H1 (cell line): ENCODE measurements around the gene NCKAP1. TPM values are rescaled to one million over a fixed set of nuclear protein-coding genes. Genes with fewer than 3 reads are reported as not detected.

Source experiments
- CTCF ChIA-PET: fragments of 300-600 bp; sonication (Branson Sonifier 250); formaldehyde crosslinking; loops from one replicate; lab custom pipeline; 2021; ENCODE audit not compliant: partially characterized antibody; lab: Charles Lee
- POLR2A ChIA-PET: fragments of 300-600 bp; sonication (Branson Sonifier 250); formaldehyde crosslinking; loops from one replicate; lab custom pipeline; 2021; ENCODE audit warnings: inconsistent platforms; ENCODE audit not compliant: partially characterized antibody; lab: Charles Lee
- DNase-seq, 2 experiments: peaks; one replicate each; pipeline versions ENCODE4 v3.0.0 to v3.0.0-alpha.2; 2010 to 2022; ENCODE audit warnings: low spot score in 2 of 2, low read depth in 1 of 2, mixed read lengths in 1 of 2
- FAIRE-seq: peaks from 2 replicates; lab custom pipeline; 2011; peaks lifted over from hg19 to GRCh38; lab: Jason Lieb, UNC
- H2AFZ ChIP-seq: 2 replicates; pipeline ENCODE4 v1.8.1; 2012; ENCODE audit warnings: low read length, inconsistent platforms
- H2AK5ac ChIP-seq: 2 replicates; pipeline ENCODE4 v1.6.1; 2013; ENCODE audit warnings: low read depth, low read length
- H2BK120ac ChIP-seq: replicated peaks from 2 replicates; pipeline ENCODE3; 2013; ENCODE audit warnings: low read depth, low read length, inconsistent platforms
- H2BK12ac ChIP-seq: 2 replicates; pipeline ENCODE4 v1.6.1; 2013; ENCODE audit warnings: low read depth, low read length
- H2BK15ac ChIP-seq: 2 replicates; pipeline ENCODE4 v1.6.1; 2013; ENCODE audit warnings: low read length
- H2BK20ac ChIP-seq: 2 replicates; pipeline ENCODE4 v1.6.1; 2013; ENCODE audit warnings: low read length
- H2BK5ac ChIP-seq: 2 replicates; pipeline ENCODE4 v1.6.1; 2013; ENCODE audit warnings: low read depth, low read length
- H3K14ac ChIP-seq: 2 replicates; pipeline ENCODE4 v1.6.1; 2013; ENCODE audit warnings: inconsistent platforms; ENCODE audit not compliant: insufficient read length
- H3K18ac ChIP-seq: 2 replicates; pipeline ENCODE4 v1.6.1; 2013; ENCODE audit warnings: low read length; ENCODE audit errors: extremely low read depth
- H3K23ac ChIP-seq: 2 replicates; pipeline ENCODE4 v1.6.1; 2013; ENCODE audit warnings: inconsistent platforms; ENCODE audit not compliant: insufficient read length
- H3K23me2 ChIP-seq: 2 replicates; pipeline ENCODE4 v1.6.1; 2013; ENCODE audit warnings: low read depth, low read length
- H3K27ac ChIP-seq: 2 replicates; pipeline ENCODE4 v1.6.1; 2011; ENCODE audit warnings: low read depth, low read length, inconsistent platforms
- H3K27me3 ChIP-seq, 4 experiments: replicated peaks in 1 of 4; 1 replicate in 1 of 4; 2 replicates in 3 of 4; pipeline versions ENCODE4 v1.6.1 to v1.8.1; 2011 to 2013; ENCODE audit warnings: low read length in 3 of 4, mild to moderate bottlenecking in 3 of 4, inconsistent platforms in 2 of 4, mixed read lengths in 2 of 4, moderate library complexity in 1 of 4; ENCODE audit not compliant: control insufficient read depth in 3 of 4, insufficient read depth in 3 of 4; ENCODE audit errors: extremely low read depth in 1 of 4
- H3K36me3 ChIP-seq, 4 experiments: 2 replicates each; pipeline versions ENCODE4 v1.6.1 to v1.8.1; 2011 to 2013; ENCODE audit warnings: mild to moderate bottlenecking in 4 of 4, low read length in 3 of 4, moderate library complexity in 2 of 4, control low read depth in 1 of 4, inconsistent platforms in 1 of 4; ENCODE audit not compliant: insufficient read depth in 4 of 4, control insufficient read depth in 2 of 4
- H3K4ac ChIP-seq: replicated peaks from 2 replicates; pipeline ENCODE3; 2013; ENCODE audit warnings: low read length, low read depth, mixed read lengths, inconsistent platforms; ENCODE audit not compliant: insufficient read length
- H3K4me1 ChIP-seq, 4 experiments: replicated peaks in 1 of 4; 1 replicate in 1 of 4; 2 replicates in 3 of 4; pipeline versions ENCODE4 v1.6.1 to v1.8.1; 2011 to 2013; ENCODE audit warnings: low read length in 3 of 4, inconsistent platforms in 2 of 4, mixed read lengths in 1 of 4; ENCODE audit not compliant: insufficient read depth in 4 of 4, control insufficient read depth in 3 of 4
- H3K4me2 ChIP-seq, 2 experiments: 2 replicates each; pipeline versions ENCODE4 v1.6.1 to v1.8.1; 2011 to 2013; ENCODE audit warnings: low read depth in 2 of 2, low read length in 2 of 2, control low read depth in 1 of 2, inconsistent platforms in 1 of 2, mild to moderate bottlenecking in 1 of 2; ENCODE audit not compliant: insufficient read depth in 1 of 2
- H3K4me3 ChIP-seq, 4 experiments: fragments of 200-600, 300-600 bp in 1 of 4; sonication (generic), shearing (Covaris generic), sonication (Bioruptor Twin) in 1 of 4; 2 replicates each; pipeline versions ENCODE4 v1.5.1 to v1.8.1; 2011 to 2016; ENCODE audit warnings: low read length in 4 of 4, low read depth in 3 of 4, control low read depth in 2 of 4, inconsistent platforms in 2 of 4, mild to moderate bottlenecking in 2 of 4, mixed read lengths in 1 of 4, moderate library complexity in 1 of 4; ENCODE audit not compliant: insufficient read depth in 2 of 4; ENCODE audit errors: extremely low read depth in 1 of 4
- H3K56ac ChIP-seq: replicated peaks from 2 replicates; pipeline ENCODE3; 2013; ENCODE audit warnings: low read depth, mild to moderate bottlenecking, mixed read lengths, low read length, inconsistent platforms; ENCODE audit not compliant: insufficient read length
- H3K79me1 ChIP-seq: 2 replicates; pipeline ENCODE4 v1.6.1; 2013; ENCODE audit warnings: low read depth, low read length, control low read depth
- H3K79me2 ChIP-seq, 2 experiments: 2 replicates each; pipeline versions ENCODE4 v1.6.1 to v1.8.1; 2012 to 2013; ENCODE audit warnings: low read length in 2 of 2, mild to moderate bottlenecking in 2 of 2, inconsistent platforms in 1 of 2; ENCODE audit not compliant: insufficient read depth in 2 of 2, control insufficient read depth in 1 of 2
- H3K9ac ChIP-seq, 4 experiments: replicated peaks in 1 of 4; 1 replicate in 1 of 4; 2 replicates in 3 of 4; pipeline versions ENCODE4 v1.6.1 to v1.8.1; 2011 to 2013; ENCODE audit warnings: low read depth in 3 of 4, low read length in 3 of 4, control low read depth in 2 of 4, mild to moderate bottlenecking in 2 of 4, moderate library complexity in 2 of 4, inconsistent platforms in 1 of 4; ENCODE audit errors: extremely low read depth in 1 of 4
- H3K9me3 ChIP-seq, 2 experiments: 2 replicates each; pipeline versions ENCODE4 v1.6.1 to v1.8.1; 2012 to 2013; ENCODE audit warnings: mild to moderate bottlenecking in 2 of 2, moderate library complexity in 2 of 2, control low read depth in 1 of 2, inconsistent platforms in 1 of 2, low read depth in 1 of 2, low read length in 1 of 2, mixed read lengths in 1 of 2; ENCODE audit not compliant: insufficient read depth in 2 of 2
- H4K20me1 ChIP-seq, 2 experiments: replicated peaks in 1 of 2; 2 replicates each; pipeline versions ENCODE3 to v1.8.1; 2011 to 2013; ENCODE audit warnings: inconsistent platforms in 2 of 2, low read length in 2 of 2, mild to moderate bottlenecking in 1 of 2; ENCODE audit not compliant: insufficient read depth in 2 of 2, control insufficient read depth in 1 of 2
- H4K5ac ChIP-seq: 2 replicates; pipeline ENCODE4 v1.6.1; 2013; ENCODE audit warnings: low read length, low read depth, mixed read lengths, inconsistent platforms; ENCODE audit not compliant: insufficient read length
- H4K8ac ChIP-seq: 2 replicates; pipeline ENCODE4 v1.8.0; 2013; ENCODE audit warnings: mild to moderate bottlenecking, moderate library complexity, low read length, inconsistent platforms; ENCODE audit not compliant: insufficient read depth; ENCODE audit errors: extremely low read depth
- H4K91ac ChIP-seq: replicated peaks from 2 replicates; pipeline ENCODE3; 2013; ENCODE audit warnings: low read length, mixed read lengths, inconsistent platforms; ENCODE audit not compliant: insufficient read length
- BACH1 ChIP-seq: IDR thresholded peaks from 2 replicates; pipeline ENCODE4 v1.6.1; 2012; ENCODE audit warnings: low read length, improper control_type of control experiment
- BCL11A ChIP-seq, 2 experiments: IDR thresholded peaks; one replicate each; pipeline ENCODE4 v1.6.1; 2011; ENCODE audit warnings: low read depth in 2 of 2, low read length in 2 of 2, mild to moderate bottlenecking in 2 of 2
- CBX5 ChIP-seq: fragments of 300-800, 300-1000 bp; sonication (generic); IDR thresholded peaks from 2 replicates; pipeline ENCODE4 v1.7.1; 2016; ENCODE audit warnings: antibody characterized with exemption, low read length, low read depth
- CHD1 ChIP-seq: IDR thresholded peaks from 2 replicates; pipeline ENCODE4 v1.6.1; 2012; ENCODE audit warnings: low read depth, low read length, improper control_type of control experiment
- EP300 ChIP-seq, 2 experiments: IDR thresholded peaks; 1 replicate in 1 of 2; 2 replicates in 1 of 2; pipeline ENCODE4 v1.6.1; 2011 to 2012; ENCODE audit warnings: low read depth in 2 of 2, low read length in 2 of 2, mild to moderate bottlenecking in 2 of 2, borderline replicate concordance in 1 of 2, inconsistent platforms in 1 of 2, moderate library complexity in 1 of 2
- JUN ChIP-seq: IDR thresholded peaks from 2 replicates; pipeline ENCODE4 v1.6.1; 2011; ENCODE audit warnings: low read depth, mild to moderate bottlenecking, improper control_type of control experiment, low read length
- KDM1A ChIP-seq: fragments of 200-600, 300-600 bp; sonication (generic); IDR thresholded peaks from 2 replicates; pipeline ENCODE4 v1.7.1; 2016; ENCODE audit warnings: mild to moderate bottlenecking, low read length, borderline replicate concordance
- KDM5A ChIP-seq: fragments of 200-600 bp; IDR thresholded peaks from 2 replicates; pipeline ENCODE4 v1.7.1; 2012; ENCODE audit warnings: mild to moderate bottlenecking, low read length, inconsistent platforms, mixed read lengths
- NRF1 ChIP-seq: IDR thresholded peaks from 2 replicates; pipeline ENCODE4 v1.6.1; 2011; ENCODE audit warnings: mild to moderate bottlenecking, low read depth, low read length, improper control_type of control experiment
- POLR2AphosphoS5 ChIP-seq: IDR thresholded peaks from 2 replicates; pipeline ENCODE4 v1.6.1; 2011; ENCODE audit warnings: low read depth, low read length
- RBBP5 ChIP-seq: IDR thresholded peaks from 2 replicates; pipeline ENCODE4 v1.7.1; 2012; ENCODE audit warnings: low read depth, mild to moderate bottlenecking, inconsistent platforms, low read length, moderate library complexity, borderline replicate concordance
- SAP30 ChIP-seq: fragments of 300-600 bp; sonication (generic); IDR thresholded peaks from 2 replicates; pipeline ENCODE4 v1.7.1; 2012; ENCODE audit warnings: low read length, moderate library complexity, mild to moderate bottlenecking, inconsistent platforms; ENCODE audit not compliant: insufficient read depth, insufficient replicate concordance
- SIN3A ChIP-seq, 2 experiments: IDR thresholded peaks in 1 of 2; conservative IDR thresholded peaks in 1 of 2; 2 replicates each; pipeline ENCODE4 v1.6.1; 2011 to 2012; ENCODE audit warnings: low read length in 2 of 2, improper control_type of control experiment in 1 of 2, low read depth in 1 of 2, mild to moderate bottlenecking in 1 of 2
- SP1 ChIP-seq: IDR thresholded peaks from 2 replicates; pipeline ENCODE4 v1.6.1; 2011; ENCODE audit warnings: low read depth, low read length
- WGBS, 2 experiments: shearing (Covaris generic) in 1 of 2; methylation state at CpG; one replicate each; pipeline versions ENCODE4 v1.1.6 to v1.1.7; 2013 to 2015; ENCODE audit warnings: low lambda C conversion rate in 2 of 2, mixed read lengths in 2 of 2, inconsistent platforms in 1 of 2, low coverage in 1 of 2, missing lambda C conversion rate in 1 of 2; ENCODE audit not compliant: insufficient replicate concordance in 2 of 2, insufficient coverage in 1 of 2, insufficient read length in 1 of 2; ENCODE audit errors: extremely low coverage in 1 of 2, missing lambda C conversion rate in 1 of 2; 5-methylcytosine and 5-hydroxymethylcytosine counted together
- polyA plus RNA-seq, 7 experiments: library from polyadenylated mRNA; depleted of rRNA in 3 of 7; stranded (reverse) in 5 of 7; unstranded in 2 of 7; fragments of >200 nt in 5 of 7; fragments of 200-250 nt in 2 of 7; gene quantifications; 1 replicate in 5 of 7; 2 replicates in 1 of 7; 4 replicates in 1 of 7; pipeline versions ENCODE4 v1.2.1 to v1.2.3, GENCODE V29; 2011 to 2013; ENCODE audit warnings: missing spikeins in 2 of 7, mixed read lengths in 2 of 7
- total RNA-seq: library from RNA; stranded (reverse); fragmentation: NEBNext Ultra II Directional; extraction: Animal tissue kit (Norgen Biotek cat#: 25700); gene quantifications from 2 replicates; pipeline ENCODE4 v1.2.1, GENCODE V29; 2021
- TF ChIP-seq, protein P1 (sequence below): IDR thresholded peaks from 2 replicates; pipeline ENCODE4 v1.6.1; 2012; ENCODE audit warnings: inconsistent platforms

Gene NCKAP1
- total and polyA plus RNA-seq, 2 of the 8 experiments (the other 6 are each of a cell fraction or from before 2014, with no cell fraction given): 90.8 to 173 TPM

DNA sequence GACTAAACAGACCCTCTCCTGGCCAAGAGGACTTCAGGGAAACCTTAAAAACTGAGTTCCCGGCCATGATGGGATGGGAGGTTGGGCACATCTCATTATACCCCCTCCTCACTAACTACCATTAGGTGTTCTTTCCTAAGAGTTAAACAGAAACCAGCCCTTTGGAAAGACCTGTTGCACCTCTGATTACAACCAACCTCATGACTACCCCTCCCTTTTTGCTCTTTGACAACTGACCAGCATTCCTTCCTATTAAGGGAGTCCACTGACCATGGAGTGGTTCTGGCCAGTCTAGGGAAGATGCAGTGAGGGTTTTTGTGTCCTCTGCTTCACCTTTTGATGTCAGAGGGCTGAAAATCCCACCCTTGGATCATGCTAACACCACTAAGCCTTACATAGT lies 127.3 kb downstream of the NCKAP1 start:
- FAIRE-seq (no peak), DNase-seq (no peak)
- Histone ChIP-seq H3K4me2 (no peak overlapping the region), H3K23me2 (no peaks in the 10 kb centered on the region), H3K9ac (no peak overlapping the region), H2BK5ac (no peak overlapping the region), H3K4me1 (peaks cover 0 to 2% (median 0%) of the 10 kb centered on the region in 4 experiments; a peak in 2 of 7 replicates), H4K20me1 (no peaks in the 10 kb centered on the region), H4K8ac (no peak overlapping the region), H4K5ac (no peak overlapping the region), H2AFZ (no peak overlapping the region), H2BK120ac (no peak overlapping the region), H3K27me3 (no peaks in the 10 kb centered on the region), H3K56ac (no peak overlapping the region), H2BK20ac (no peak overlapping the region), H3K23ac (no peak overlapping the region), H2BK12ac (no peak overlapping the region), H3K27ac (no peak overlapping the region), H3K18ac (no peak overlapping the region), H2BK15ac (no peak overlapping the region), H2AK5ac (no peak overlapping the region), H3K4me3 (no peak overlapping the region), H3K14ac (no peak overlapping the region), H3K4ac (no peak overlapping the region), H3K79me1 (no peaks in the 10 kb centered on the region), H4K91ac (no peak overlapping the region), H3K9me3 (no peaks in the 10 kb centered on the region), H3K79me2 (no peaks in the 10 kb centered on the region), H3K36me3 (peaks cover 0 to 27% (median 7%) of the 10 kb centered on the region in 4 experiments; a peak in 5 of 8 replicates)
- 93% methylated on average over 1 of the region's 1 CpG; no CpG with 5 or more reads in 1 of the 2 experiments for WGBS, 2 experiments
- POLR2A ChIA-PET: no interaction called here
- CTCF ChIA-PET: no interaction called here
- TF ChIP-seq CHD1 (no peak), KDM1A (no peak), JUN (no peak), NRF1 (no peak), POLR2AphosphoS5 (no peak), EP300 (IDR thresholded peaks at IDR 0.05; ENCODE audit: borderline replicate concordance in 1 of 2, low read depth in 2 of 2, low read length in 2 of 2) (no peak), BACH1 (no peak), SIN3A (conservative IDR thresholded peaks at IDR 0.05 in 1 of 2, IDR thresholded peaks at IDR 0.05 in 1 of 2; ENCODE audit: low read depth in 1 of 2, low read length in 2 of 2) (no peak), KDM5A (no peak), RBBP5 (no peak), BCL11A (IDR thresholded peaks at IDR 0.05; ENCODE audit: low read depth in 2 of 2, low read length in 2 of 2) (no peak), SAP30 (no peak), CBX5 (no peak), SP1 (no peak)
- TF ChIP-seq, protein P1, sequence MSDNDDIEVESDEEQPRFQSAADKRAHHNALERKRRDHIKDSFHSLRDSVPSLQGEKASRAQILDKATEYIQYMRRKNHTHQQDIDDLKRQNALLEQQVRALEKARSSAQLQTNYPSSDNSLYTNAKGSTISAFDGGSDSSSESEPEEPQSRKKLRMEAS: no peak
